ENCODE data around the gene PCDH18. TPM values are rescaled to one million over a fixed set of nuclear protein-coding genes. Genes with fewer than 3 reads are reported as not detected.
"Not testable (repeated sequence)": the region's sequence is repeated elsewhere in the genome, so short reads cannot be mapped to it uniquely, and the experiment has no call there.

The PCDH18 gene
- total and polyA plus RNA-seq, 11 donors: 1.4 to 14.5 (median 5.7) TPM

DNA sequence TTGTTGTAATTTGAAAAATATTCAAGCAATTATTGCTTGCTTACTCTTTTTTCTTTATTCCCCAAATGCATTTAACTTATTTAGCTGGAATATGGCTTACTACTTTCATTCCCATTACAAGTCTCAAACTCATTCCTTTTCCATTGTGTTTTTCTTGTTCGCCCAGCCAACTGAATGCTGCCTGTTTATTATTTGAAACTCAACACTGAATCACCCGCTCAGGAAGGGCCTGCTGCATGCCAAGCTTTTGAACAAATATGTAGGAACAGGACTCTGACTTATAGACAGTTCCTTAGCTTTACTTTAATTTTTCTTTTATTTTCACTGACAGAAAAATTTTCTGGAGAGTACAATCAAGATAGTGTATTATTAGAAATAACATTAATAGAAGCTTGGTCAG is 12.9 kb downstream of the PCDH18 start:
- 51 to 58% (median 54%) methylated on average over 2 of the region's 2 CpGs for WGBS, 4 donors
- Histone ChIP-seq H3K4me3 (no peak overlapping the region), H3K27ac (peak overlapping the region in 1 of 12 donors; percentile 40), H3K27me3 (no peaks in the 10 kb centered on the region), H3K4me1 (peaks cover 0 to 16% (median 0%) of the 10 kb centered on the region in 12 donors), H3K9me3 (no peaks in the 10 kb centered on the region), H3K36me3 (peaks cover 0 to 34% (median 10%) of the 10 kb centered on the region in 9 donors)
- ATAC-seq (no peak), DNase-seq (no peak)
- intact Hi-C loops (cut with DNase I): loop anchor here in 1 of 10 donors (10.0 kb wide), 1 partner anchor 125 kb away; no protein-coding TSS in a partner anchor
- TF ChIP-seq, protein P1, sequence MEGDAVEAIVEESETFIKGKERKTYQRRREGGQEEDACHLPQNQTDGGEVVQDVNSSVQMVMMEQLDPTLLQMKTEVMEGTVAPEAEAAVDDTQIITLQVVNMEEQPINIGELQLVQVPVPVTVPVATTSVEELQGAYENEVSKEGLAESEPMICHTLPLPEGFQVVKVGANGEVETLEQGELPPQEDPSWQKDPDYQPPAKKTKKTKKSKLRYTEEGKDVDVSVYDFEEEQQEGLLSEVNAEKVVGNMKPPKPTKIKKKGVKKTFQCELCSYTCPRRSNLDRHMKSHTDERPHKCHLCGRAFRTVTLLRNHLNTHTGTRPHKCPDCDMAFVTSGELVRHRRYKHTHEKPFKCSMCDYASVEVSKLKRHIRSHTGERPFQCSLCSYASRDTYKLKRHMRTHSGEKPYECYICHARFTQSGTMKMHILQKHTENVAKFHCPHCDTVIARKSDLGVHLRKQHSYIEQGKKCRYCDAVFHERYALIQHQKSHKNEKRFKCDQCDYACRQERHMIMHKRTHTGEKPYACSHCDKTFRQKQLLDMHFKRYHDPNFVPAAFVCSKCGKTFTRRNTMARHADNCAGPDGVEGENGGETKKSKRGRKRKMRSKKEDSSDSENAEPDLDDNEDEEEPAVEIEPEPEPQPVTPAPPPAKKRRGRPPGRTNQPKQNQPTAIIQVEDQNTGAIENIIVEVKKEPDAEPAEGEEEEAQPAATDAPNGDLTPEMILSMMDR (IDR thresholded peaks at IDR 0.05): no peak
- TF ChIP-seq POLR2A (IDR thresholded peaks at IDR 0.05): no peak

- Histone ChIP-seq H3K27ac (peak overlapping the region in 1 of 12 donors; percentile 40), H3K36me3 (peaks cover 0 to 26% (median 10%) of the 10 kb centered on the region in 9 donors)
- not testable (repeated sequence) for H3K9me3 ChIP-seq, ATAC-seq, DNase-seq, H3K4me3 ChIP-seq, H3K27me3 ChIP-seq, H3K4me1 ChIP-seq
- whole genome bisulfite sequencing, 4 donors: 82 to 98% (median 91%) methylated on average over 3 of the region's 3 CpGs
- intact Hi-C loops (cut with DNase I): loop anchor here in 1 of 10 donors (10.0 kb wide), 1 partner anchor 123 kb away; no protein-coding TSS in a partner anchor
Measured at GRCh38 chr4:137517323-137517722, 15.0 kb downstream of the PCDH18 start.

GRCh38 chr4:137514406-137515111 is 17.7 kb downstream of the PCDH18 start:
- 67 to 87% (median 86%) methylated on average over 3 of the region's 3 CpGs for WGBS, 4 donors

DNA sequence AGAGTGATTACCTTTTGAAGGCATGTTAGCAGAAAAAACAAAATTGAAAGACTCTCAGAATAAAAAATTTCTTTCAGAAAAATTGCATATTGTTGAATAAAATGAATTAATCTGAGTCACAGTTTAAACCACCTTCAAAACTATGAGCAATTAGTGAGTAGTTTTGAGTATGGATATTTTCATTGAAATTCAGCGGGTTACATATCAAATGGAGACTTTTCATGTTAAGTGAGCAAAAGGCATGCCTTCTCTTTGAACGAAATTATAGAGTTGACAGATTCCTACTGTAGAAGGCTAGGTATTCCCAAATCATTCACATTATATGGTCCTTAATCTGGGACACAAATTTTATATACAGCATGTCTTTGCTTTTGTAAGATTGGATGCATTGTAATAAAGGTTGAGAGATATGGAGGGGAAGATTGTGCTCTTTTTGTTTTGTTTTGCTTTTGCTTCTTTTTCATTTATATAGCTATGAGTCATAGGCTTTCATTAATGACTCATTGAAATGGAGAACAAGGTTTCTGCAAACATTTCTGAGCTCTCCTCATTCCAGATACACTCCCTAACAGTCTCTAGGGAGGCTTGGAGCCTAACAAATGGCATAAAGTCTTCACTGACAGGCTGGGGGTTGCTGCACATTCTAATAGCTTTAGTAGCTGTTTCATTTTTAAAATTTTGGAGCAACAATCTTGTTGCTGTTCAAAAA is 21.6 kb downstream of the PCDH18 start:
- peak overlapping the region in 6 of 12 donors; percentile 9 to 32 (median 18) for H3K4me3 ChIP-seq
- H3K9me3 ChIP-seq: no peaks in the 10 kb centered on the region
- H3K27ac ChIP-seq: peak overlapping the region in 10 of 12 donors; percentile 0 to 63 (median 21)
- no peak for TF ChIP-seq POLR2A (IDR thresholded peaks at IDR 0.05)
- TF ChIP-seq, protein P1 (IDR thresholded peaks at IDR 0.05): no peak
- intact Hi-C loops (cut with DNase I): loop anchor here in 1 of 10 donors (10.0 kb wide), 1 partner anchor 116 kb away; no protein-coding TSS in a partner anchor
- WGBS, 4 donors: 58 to 73% (median 66%) methylated on average over 2 of the region's 2 CpGs
- peak; percentile 67 to 98 (median 86) for ATAC-seq
- no peaks in the 10 kb centered on the region for H3K36me3 ChIP-seq
- H3K4me1 ChIP-seq: no peaks in the 10 kb centered on the region
- DNase-seq: peak in 2 of 5 donors; percentile 37 to 42
- no peaks in the 10 kb centered on the region for H3K27me3 ChIP-seq

More at GRCh38 chr4:137514406-137515111, 17.7 kb downstream of the PCDH18 start:
- intact Hi-C loops (cut with DNase I): loop anchor here in 1 of 10 donors (10.0 kb wide), 1 partner anchor 120 kb away; no protein-coding TSS in a partner anchor
- no peak overlapping the region for H3K4me3 ChIP-seq
- peaks cover 0 to 2% (median 0%) of the 10 kb centered on the region in 12 donors for H3K4me1 ChIP-seq
- no peaks in the 10 kb centered on the region for H3K9me3 ChIP-seq
- ATAC-seq (no peak), DNase-seq (no peak)
- no peaks in the 10 kb centered on the region for H3K27me3 ChIP-seq
- TF ChIP-seq, protein P1 (IDR thresholded peaks at IDR 0.05): no peak
- no peak for TF ChIP-seq POLR2A (IDR thresholded peaks at IDR 0.05)
- no peak overlapping the region for H3K27ac ChIP-seq
- no peaks in the 10 kb centered on the region for H3K36me3 ChIP-seq

Data from heart left ventricle (tissue), 16 donors.